SW 1271 (cell line): ENCODE measurements around the gene ACOT11.
"Not testable (repeated sequence)": the region's sequence is repeated elsewhere in the genome, so short reads cannot be mapped to it uniquely, and the experiment has no call there.

Source experiments
- DNase-seq, 2 experiments: peaks; one replicate each; lab custom pipeline; 2025; lab: John Stamatoyannopoulos, UW

ACOT11 gene

GRCh38 chr1:54608566-54609230 lies 60.7 kb downstream of the ACOT11 start:
- DNase-seq, result no peak

- DNase-seq, result no peak
Observed at GRCh38 chr1:54609301-54609921, 61.4 kb downstream of the ACOT11 start.

GRCh38 chr1:54610048-54610447 lies 62.0 kb downstream of the ACOT11 start:
- DNase-seq, result no peak

- no peak for DNase-seq
Observed at GRCh38 chr1:54610601-54611580, 62.9 kb downstream of the ACOT11 start.

- no peak for DNase-seq
Observed at GRCh38 chr1:54611621-54612020, 63.6 kb downstream of the ACOT11 start.

- no peak for DNase-seq
Observed at GRCh38 chr1:54614024-54614423, 66.0 kb downstream of the ACOT11 start.

GRCh38 chr1:54614563-54614962 lies 66.5 kb downstream of the ACOT11 start:
- no peak for DNase-seq

GRCh38 chr1:54615531-54616279 lies 67.7 kb downstream of the ACOT11 start:
- no peak for DNase-seq

GRCh38 chr1:54619749-54620148 lies 71.7 kb downstream of the ACOT11 start:
- no peak for DNase-seq

GRCh38 chr1:54623216-54624007 lies 75.4 kb downstream of the ACOT11 start, which contains the start of gene FAM151A:
Gene FAM151A, minus strand, starts transcription at chr1:54623525. Its CDS starts 130 bp downstream, at chr1:54623395.
- no peak for DNase-seq

- DNase-seq, result no peak
Observed at GRCh38 chr1:54624466-54625464, 76.7 kb downstream of the ACOT11 start.

- DNase-seq, result no peak
Observed at GRCh38 chr1:54627196-54627595, 79.2 kb downstream of the ACOT11 start.

- not testable (repeated sequence) for DNase-seq
Observed at GRCh38 chr1:54635804-54636203, 87.8 kb downstream of the ACOT11 start.

- not testable (repeated sequence) for DNase-seq
Observed at GRCh38 chr1:54636461-54637446, 88.7 kb downstream of the ACOT11 start.

GRCh38 chr1:54640361-54640760 lies 92.3 kb downstream of the ACOT11 start:
- DNase-seq, result no peak

GRCh38 chr1:54640863-54641836 lies 93.1 kb downstream of the ACOT11 start, which contains the start of gene MROH7:
Gene MROH7, plus strand, starts transcription at chr1:54641786. Its CDS starts 11,141 bp downstream, at chr1:54652927.
- no peak for DNase-seq

- no peak for DNase-seq
Observed at GRCh38 chr1:54643736-54644135, 95.7 kb downstream of the ACOT11 start.
